Muscle of leg (tissue), 11 donors: ENCODE results near the gene S100G. TPM values are rescaled to one million over a fixed set of nuclear protein-coding genes. Genes with fewer than 3 reads are reported as not detected.
A peak's percentile ranks its signal among the peaks of the same experiment; 100 is the strongest.

Experiments used
- DNase-seq: peaks from one replicate; pipeline ENCODE4 v3.0.0; 2013
- H3K27ac ChIP-seq: one replicate; pipeline ENCODE4 v1.5.1; 2013; ENCODE audit warnings: mild to moderate bottlenecking, low read length, control low read depth
- H3K27me3 ChIP-seq: one replicate; pipeline ENCODE4 v1.6.1; 2013; ENCODE audit warnings: low read length; ENCODE audit not compliant: control insufficient read depth, insufficient read depth
- H3K36me3 ChIP-seq: one replicate; pipeline ENCODE4 v1.6.1; 2013; ENCODE audit warnings: low read length; ENCODE audit not compliant: control insufficient read depth, insufficient read depth
- H3K4me1 ChIP-seq: one replicate; pipeline ENCODE4 v1.6.1; 2013; ENCODE audit warnings: low read length; ENCODE audit not compliant: control insufficient read depth, insufficient read depth
- H3K4me3 ChIP-seq: one replicate; pipeline ENCODE4 v1.5.1; 2013; ENCODE audit warnings: low read length, control low read depth
- H3K9me3 ChIP-seq: replicated peaks from 2 replicates; pipeline ENCODE4 v1.6.1; 2013; ENCODE audit warnings: low read depth, low read length; ENCODE audit not compliant: control insufficient read depth
- WGBS: methylation state at CpG from one replicate; pipeline ENCODE4 v1.1.5; 2013; ENCODE audit warnings: missing lambda C conversion rate; ENCODE audit not compliant: insufficient coverage; 5-methylcytosine and 5-hydroxymethylcytosine counted together
- polyA plus RNA-seq, 8 donors: library from polyadenylated mRNA; unstranded; fragments of 120-200 nt; gene quantifications; one replicate each; pipeline versions ENCODE4 v1.2.1 to v1.2.3, GENCODE V29; 2013; ENCODE audit warnings: inconsistent platforms in 1 of 8, low replicate concordance in 1 of 8; ENCODE audit not compliant: insufficient read length in 8 of 8, insufficient read depth in 1 of 8
- total RNA-seq: library from RNA; stranded (reverse); fragments of 120-200 nt; gene quantifications from one replicate; pipeline ENCODE4 v1.2.4, GENCODE V29; 2013

Gene S100G
- total and polyA plus RNA-seq, 9 donors: not detected

DNA sequence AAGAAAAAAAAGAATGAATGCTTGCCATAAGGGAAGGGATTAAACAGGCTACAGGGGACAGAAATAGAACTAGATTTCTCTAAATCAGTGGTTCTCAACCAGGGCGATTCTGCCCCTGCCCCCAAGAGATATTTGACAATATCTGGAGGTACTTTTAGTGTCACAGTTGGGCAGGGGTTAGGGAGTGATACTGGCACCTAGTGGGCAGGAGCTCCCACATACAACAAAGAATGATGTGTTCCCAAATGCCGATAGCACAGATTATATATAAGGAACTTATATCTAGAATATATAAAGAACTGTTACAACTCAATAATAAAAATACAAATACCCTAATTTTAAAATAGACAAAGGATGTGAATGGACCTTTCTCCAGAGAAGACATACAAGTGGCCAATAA lies 14.7 kb downstream of the S100G start:
- DNase-seq: no peak
- no peaks in the 10 kb centered on the region for H3K4me1 ChIP-seq
- no peaks in the 10 kb centered on the region for H3K9me3 ChIP-seq
- H3K4me3 ChIP-seq: no peak overlapping the region
- H3K27me3 ChIP-seq: peaks cover 32% of the 10 kb centered on the region
- peaks cover 4% of the 10 kb centered on the region for H3K36me3 ChIP-seq
- no peak overlapping the region for H3K27ac ChIP-seq
- no CpG with 5 or more reads among the region's 2 CpGs for WGBS

DNA sequence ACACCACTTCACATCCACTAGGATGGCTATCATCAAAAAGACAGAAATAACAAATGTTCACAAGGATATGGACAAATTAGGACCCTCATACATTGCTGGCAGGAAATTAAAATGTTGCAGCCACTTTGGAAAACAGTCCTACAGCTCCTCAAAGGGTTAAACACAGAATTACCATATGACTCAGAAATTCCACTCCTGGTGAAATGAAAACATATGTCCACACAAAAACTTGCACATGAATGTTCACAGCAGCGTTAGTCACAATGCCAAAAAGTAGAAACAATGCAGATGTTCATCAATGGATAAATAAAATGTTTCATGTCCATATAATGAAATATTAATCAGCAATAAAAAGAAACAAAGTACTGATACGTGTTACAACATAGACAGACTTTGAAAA lies 15.1 kb downstream of the S100G start:
- Histone ChIP-seq H3K27ac (no peak overlapping the region), H3K4me1 (no peaks in the 10 kb centered on the region), H3K36me3 (peaks cover 4% of the 10 kb centered on the region), H3K27me3 (peaks cover 37% of the 10 kb centered on the region), H3K9me3 (no peaks in the 10 kb centered on the region), H3K4me3 (no peak overlapping the region)
- WGBS: no CpG with 5 or more reads among the region's 2 CpGs
- peak; percentile 11 for DNase-seq

DNA sequence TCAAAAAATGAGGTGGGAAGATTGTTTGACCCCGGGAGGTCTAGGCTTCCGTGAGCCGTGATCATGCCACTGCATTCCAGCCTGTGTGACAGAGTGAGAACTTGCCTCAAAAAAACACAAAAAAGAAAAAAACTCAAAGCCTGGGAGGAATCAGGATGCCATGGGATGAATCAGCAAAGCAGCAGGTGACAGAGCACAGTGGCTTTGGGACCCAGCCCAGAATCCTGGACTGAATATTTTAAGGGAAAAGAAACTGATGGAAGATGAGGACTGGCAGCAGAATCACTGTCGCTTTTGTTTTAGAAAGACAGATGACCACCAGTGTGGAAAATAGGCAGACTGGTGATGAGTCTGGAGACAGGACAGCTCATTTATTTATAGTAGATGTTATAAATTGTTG lies 16.6 kb downstream of the S100G start:
- H3K4me1 ChIP-seq: no peaks in the 10 kb centered on the region
- H3K4me3 ChIP-seq: no peak overlapping the region
- H3K36me3 ChIP-seq: peaks cover 4% of the 10 kb centered on the region
- DNase-seq: no peak
- WGBS: 83% methylated on average over 1 of the region's 4 CpGs
- no peak overlapping the region for H3K27ac ChIP-seq
- H3K27me3 ChIP-seq: peaks cover 37% of the 10 kb centered on the region
- no peaks in the 10 kb centered on the region for H3K9me3 ChIP-seq

DNA sequence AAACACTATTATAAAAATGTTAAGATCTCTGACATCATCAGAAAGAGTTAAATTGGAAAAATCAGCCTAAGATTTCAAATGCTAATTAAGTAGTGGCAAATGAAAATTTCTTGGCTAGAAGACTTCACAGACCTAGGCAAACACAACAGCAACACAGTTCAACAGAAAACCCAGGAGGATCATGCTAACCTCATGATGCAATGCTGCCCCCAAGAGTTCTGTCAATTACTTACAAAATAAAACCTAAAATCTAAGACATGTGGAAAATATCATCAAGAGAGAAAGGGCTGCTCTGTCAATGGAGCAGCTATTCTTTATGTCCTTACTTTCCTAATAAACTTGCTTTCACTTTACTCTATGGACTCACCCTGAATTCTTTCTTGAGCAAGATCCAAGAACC lies 21.0 kb downstream of the S100G start:
- Histone ChIP-seq H3K4me1 (no peaks in the 10 kb centered on the region), H3K27ac (no peak overlapping the region), H3K27me3 (peaks cover 29% of the 10 kb centered on the region), H3K9me3 (no peaks in the 10 kb centered on the region), H3K4me3 (no peak overlapping the region), H3K36me3 (peaks cover 4% of the 10 kb centered on the region)
- DNase-seq: peak; percentile 68

DNA sequence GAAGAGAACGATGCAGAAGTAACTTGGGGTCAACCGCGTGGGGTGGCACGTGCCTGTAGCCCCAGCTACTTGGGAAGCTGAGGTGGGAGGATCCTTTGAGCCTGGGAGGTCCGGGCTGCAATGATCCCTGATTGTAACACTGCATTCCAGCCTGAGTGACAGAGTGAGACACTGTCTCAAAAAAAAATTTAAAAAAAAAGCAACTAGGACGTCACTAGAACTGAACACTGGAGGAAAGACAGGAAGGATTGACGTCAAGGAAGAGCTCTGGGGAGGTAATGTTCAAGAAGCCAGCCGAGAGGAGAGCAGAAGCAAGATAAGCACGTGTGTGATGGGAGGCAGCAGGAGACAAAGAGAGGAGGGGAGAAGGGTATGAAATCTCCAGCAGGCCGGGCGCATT lies 28.7 kb downstream of the S100G start:
- no peaks in the 10 kb centered on the region for H3K9me3 ChIP-seq
- 78% methylated on average over 10 of the region's 11 CpGs for WGBS
- H3K4me3 ChIP-seq: no peak overlapping the region
- peaks cover 31% of the 10 kb centered on the region for H3K27me3 ChIP-seq
- peaks cover 14% of the 10 kb centered on the region for H3K36me3 ChIP-seq
- no peak for DNase-seq
- H3K27ac ChIP-seq: no peak overlapping the region
- no peaks in the 10 kb centered on the region for H3K4me1 ChIP-seq

DNA sequence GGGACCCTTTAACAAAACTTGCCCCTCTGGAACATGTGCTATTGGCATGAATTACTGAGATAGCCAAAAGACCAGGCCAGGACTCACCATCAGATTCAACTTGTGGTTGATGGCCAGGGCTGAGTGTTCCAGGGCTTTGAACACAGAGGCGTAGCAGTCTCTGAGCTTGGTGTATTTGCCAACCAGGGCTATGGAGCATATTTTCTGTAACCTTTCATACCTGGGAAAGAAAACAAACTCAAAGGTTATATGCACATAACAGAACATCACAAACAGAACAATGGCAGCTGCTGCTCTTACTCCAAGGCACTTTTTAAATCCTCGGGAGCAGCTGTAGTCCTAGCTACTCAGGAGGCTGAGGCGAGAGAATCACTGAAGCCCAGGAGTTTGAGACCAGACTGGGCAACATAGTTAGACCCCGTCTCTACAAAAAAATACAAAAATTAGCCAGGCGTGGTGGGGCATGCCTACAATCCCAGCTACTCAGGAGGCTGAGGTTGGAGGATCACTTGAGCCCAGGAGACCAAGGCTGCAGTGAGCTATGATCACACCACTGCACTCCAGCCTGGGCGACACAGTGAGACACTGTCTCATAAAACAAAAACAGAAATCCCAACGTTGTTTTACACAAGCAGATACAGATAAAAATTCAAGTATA lies 33.2 kb downstream of the S100G start:
- peaks cover 15% of the 10 kb centered on the region for H3K36me3 ChIP-seq
- WGBS: 92% methylated on average over 4 of the region's 7 CpGs

DNA sequence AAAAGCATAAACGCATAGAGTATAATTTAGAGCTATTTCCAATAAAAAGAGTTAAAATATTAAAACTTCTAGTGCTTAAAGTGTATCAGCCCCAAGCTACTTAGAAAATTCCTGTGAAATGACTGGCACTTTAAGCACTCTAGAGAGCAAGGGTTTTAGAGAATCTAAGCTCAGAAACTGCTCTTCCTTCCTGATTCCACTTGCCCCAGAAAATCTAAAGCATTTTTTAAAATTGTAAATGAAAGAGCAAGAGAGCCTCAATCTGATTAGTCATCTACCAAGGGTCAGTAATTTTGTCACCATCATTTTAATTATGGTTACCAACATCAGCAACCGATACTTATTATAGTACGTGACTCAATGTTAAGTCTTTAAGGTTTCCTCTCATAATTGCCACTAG lies 37.6 kb downstream of the S100G start:
- H3K9me3 ChIP-seq: no peaks in the 10 kb centered on the region
- WGBS: no CpG with 5 or more reads among the region's 3 CpGs
- no peak for DNase-seq
- H3K4me1 ChIP-seq: no peaks in the 10 kb centered on the region
- H3K36me3 ChIP-seq: peaks cover 19% of the 10 kb centered on the region
- H3K27ac ChIP-seq: no peak overlapping the region
- H3K4me3 ChIP-seq: no peak overlapping the region
- peaks cover 37% of the 10 kb centered on the region for H3K27me3 ChIP-seq

More for the DNA sequence above, 33.2 kb downstream of the S100G start:
- no peaks in the 10 kb centered on the region for H3K4me1 ChIP-seq
- no peak for DNase-seq
- peaks cover 49% of the 10 kb centered on the region for H3K27me3 ChIP-seq
- H3K27ac ChIP-seq: no peak overlapping the region
- no peaks in the 10 kb centered on the region for H3K9me3 ChIP-seq
- no peak overlapping the region for H3K4me3 ChIP-seq

DNA sequence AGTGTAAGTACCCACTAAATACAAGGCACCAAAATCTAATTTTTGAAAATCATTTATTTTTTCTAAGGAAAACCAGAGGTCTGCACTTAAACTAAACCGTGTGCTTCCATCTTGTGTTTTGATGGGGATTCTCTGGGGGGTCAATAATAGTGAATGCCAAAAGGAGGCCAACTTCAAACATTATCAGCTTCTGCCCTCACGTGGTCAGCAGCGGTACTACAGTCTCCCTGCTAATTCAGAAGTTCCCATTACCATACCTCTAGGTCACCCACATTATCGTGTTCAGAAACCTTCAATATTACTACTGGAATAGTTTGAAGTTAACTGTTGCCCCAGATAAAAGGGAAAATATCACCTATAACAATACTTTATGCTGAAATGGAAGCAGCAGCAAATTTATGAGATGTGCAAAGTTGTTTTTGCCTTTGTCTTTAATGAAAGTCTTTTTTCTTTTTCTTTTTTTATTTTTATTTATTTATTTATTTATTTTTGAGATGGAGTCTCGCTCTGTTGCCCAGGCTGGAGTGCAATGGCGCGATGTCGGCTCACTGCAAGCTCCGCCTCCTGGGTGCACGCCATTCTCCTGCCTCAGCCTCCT lies 45.2 kb downstream of the S100G start:
- H3K9me3 ChIP-seq: no peaks in the 10 kb centered on the region
- peak; percentile 58 for DNase-seq
- H3K36me3 ChIP-seq: peaks cover 12% of the 10 kb centered on the region
- H3K4me1 ChIP-seq: no peaks in the 10 kb centered on the region
- H3K4me3 ChIP-seq: no peak overlapping the region
- H3K27ac ChIP-seq: no peak overlapping the region
- H3K27me3 ChIP-seq: peaks cover 42% of the 10 kb centered on the region
- no CpG with 5 or more reads among the region's 10 CpGs for WGBS

DNA sequence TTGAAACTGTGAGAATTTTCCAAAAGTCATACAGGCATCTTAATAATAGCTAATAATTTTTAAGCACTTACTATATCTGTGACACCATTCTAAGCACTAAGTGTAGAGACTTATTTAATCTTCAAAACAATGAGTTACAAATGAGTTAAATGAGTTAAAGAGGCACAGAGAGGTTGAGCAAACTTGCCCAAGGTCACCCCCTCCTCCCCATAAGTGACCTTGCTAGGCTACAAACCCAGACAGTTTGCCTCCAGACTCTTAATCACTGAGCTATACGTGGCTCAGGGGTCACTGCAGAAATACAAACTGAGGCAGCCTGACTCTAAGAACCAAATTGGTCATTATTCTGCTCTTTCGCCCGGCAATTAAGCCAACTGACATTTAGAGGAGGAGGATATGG lies 47.0 kb downstream of the S100G start:
- H3K27me3 ChIP-seq: peaks cover 47% of the 10 kb centered on the region
- peaks cover 11% of the 10 kb centered on the region for H3K36me3 ChIP-seq
- no peaks in the 10 kb centered on the region for H3K4me1 ChIP-seq
- no peak overlapping the region for H3K27ac ChIP-seq
- no peak overlapping the region for H3K4me3 ChIP-seq
- WGBS: 63% methylated on average over 3 of the region's 3 CpGs
- no peaks in the 10 kb centered on the region for H3K9me3 ChIP-seq
- no peak for DNase-seq

DNA sequence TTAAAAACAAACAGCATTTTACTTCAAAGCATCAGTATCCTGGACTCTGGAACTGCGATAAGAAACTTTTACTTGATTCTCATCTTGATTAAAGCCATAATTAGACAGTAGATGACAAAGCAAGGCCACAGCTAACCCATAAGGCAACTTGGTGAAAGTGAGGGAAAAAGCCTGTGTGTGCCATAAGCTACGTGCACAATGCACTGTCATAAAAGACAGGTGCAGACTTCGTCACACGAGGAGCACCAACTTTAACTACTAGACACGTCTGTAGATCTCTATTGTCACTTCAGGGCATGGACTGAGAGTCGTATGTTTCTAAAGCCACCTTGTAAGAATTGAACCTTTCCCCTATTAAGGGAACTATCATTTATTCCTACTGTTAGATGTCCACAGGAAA lies 49.4 kb downstream of the S100G start:
- Histone ChIP-seq H3K4me1 (no peaks in the 10 kb centered on the region), H3K9me3 (no peaks in the 10 kb centered on the region), H3K4me3 (no peak overlapping the region), H3K27ac (no peak overlapping the region), H3K27me3 (peaks cover 43% of the 10 kb centered on the region), H3K36me3 (peaks cover 6% of the 10 kb centered on the region)
- WGBS: 93% methylated on average over 4 of the region's 6 CpGs
- DNase-seq: no peak

DNA sequence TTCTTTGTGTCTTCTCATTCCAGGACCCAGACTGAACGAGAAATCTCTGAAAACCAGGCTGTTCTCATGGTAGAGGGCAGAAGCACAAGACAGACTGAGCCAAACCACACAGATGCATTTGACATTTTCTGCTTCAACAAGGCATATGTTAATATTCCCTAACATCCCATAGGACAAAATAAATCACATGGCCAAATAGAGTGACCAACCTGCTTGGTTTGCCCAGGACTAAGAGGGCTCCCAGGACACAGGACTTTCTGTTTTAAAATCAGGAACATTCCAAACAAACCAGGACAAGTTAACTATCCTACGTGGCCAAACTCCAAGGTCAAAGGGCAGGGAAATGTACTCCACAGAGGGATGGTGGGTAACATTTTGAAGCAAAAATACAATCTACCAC lies 50.8 kb downstream of the S100G start:
- H3K4me1 ChIP-seq: no peaks in the 10 kb centered on the region
- DNase-seq: no peak
- 80% methylated on average over 1 of the region's 2 CpGs for WGBS
- no peaks in the 10 kb centered on the region for H3K9me3 ChIP-seq
- no peak overlapping the region for H3K27ac ChIP-seq
- H3K36me3 ChIP-seq: peaks cover 6% of the 10 kb centered on the region
- no peak overlapping the region for H3K4me3 ChIP-seq
- H3K27me3 ChIP-seq: peaks cover 42% of the 10 kb centered on the region
